GM10248 (cell line): Measurements from ENCODE around the gene IL23R.

ENCODE experiments used
- CTCF ChIA-PET: fragments of 300-600 bp; sonication (Branson Sonifier 250); formaldehyde crosslinking; extraction: SDS; loops from one replicate; lab custom pipeline; 2021; ENCODE audit warnings: antibody characterized with exemption; lab: Yijun Ruan, JAX
- POLR2A ChIA-PET: fragments of 350-650 bp; sonication (Branson Sonifier 250); formaldehyde crosslinking; extraction: SDS; loops from one replicate; lab custom pipeline; 2020; ENCODE audit warnings: antibody characterized with exemption; lab: Yijun Ruan, JAX
- DNase-seq: peaks from one replicate; pipeline ENCODE4 v3.0.0; 2012; ENCODE audit errors: extremely low spot score
- CTCF ChIP-seq: IDR thresholded peaks from 2 replicates; pipeline ENCODE4 v1.5.1; 2012; ENCODE audit warnings: mild to moderate bottlenecking, low read depth; ENCODE audit errors: extremely low read depth, missing control alignments, control extremely low read depth

The IL23R gene

DNA sequence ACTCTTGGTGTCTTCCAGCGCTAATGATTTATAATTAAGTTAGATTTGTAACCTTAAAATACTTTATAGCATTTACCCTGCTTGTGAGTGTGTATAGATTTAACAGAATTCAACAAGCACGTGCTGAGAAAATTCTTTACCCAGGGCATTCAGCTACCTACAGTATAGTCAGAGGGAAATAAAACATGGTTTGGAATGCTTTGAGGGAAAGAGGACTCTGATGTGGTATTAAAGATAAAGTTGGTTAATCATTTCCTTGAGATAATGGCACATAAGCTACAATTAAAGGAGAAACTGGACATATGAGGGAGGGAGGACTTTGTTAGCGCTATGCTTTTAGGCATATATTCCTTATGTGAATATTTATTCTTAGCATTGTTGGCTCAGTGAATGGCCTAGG is 115.0 kb downstream of the IL23R start:
- ChIA-PET POLR2A (no interaction called here), CTCF (interaction anchor here (0.9 to 1.0 kb wide), 2 partner anchors 67 to 220 kb away, joined by 3 read pairs; no protein-coding TSS in a partner anchor)
- no peak for TF ChIP-seq CTCF
- no peak for DNase-seq

GRCh38 chr1:67285780-67286488 is 119.7 kb downstream of the IL23R start:
- peak; percentile 27 for TF ChIP-seq CTCF
- POLR2A ChIA-PET = no interaction called here
- CTCF ChIA-PET = interaction anchor here (1.2 to 4.2 kb wide), 6 partner anchors 9 to 72 kb away, joined by 3 to 16 read pairs (median 4); no protein-coding TSS in a partner anchor
- peak; percentile 14 for DNase-seq

- POLR2A ChIA-PET = no interaction called here
- TF ChIP-seq CTCF = no peak
- no peak for DNase-seq
- CTCF ChIA-PET = interaction anchor here (1.6 to 2.0 kb wide), 2 partner anchors 10 to 15 kb away, joined by 4 to 5 read pairs; no protein-coding TSS in a partner anchor
Observed at GRCh38 chr1:67290236-67290635, 124.0 kb downstream of the IL23R start.

- no peak for DNase-seq
- ChIA-PET POLR2A (no interaction called here), CTCF (interaction anchor here (1.0 to 1.5 kb wide), 3 partner anchors 9 to 80 kb away, joined by 3 to 4 read pairs (median 3); no protein-coding TSS in a partner anchor)
Observed at GRCh38 chr1:67294836-67295617, 128.8 kb downstream of the IL23R start.

GRCh38 chr1:67298762-67299161 is 132.5 kb downstream of the IL23R start:
- ChIA-PET POLR2A (interaction anchor here (0.6 kb wide), 1 partner anchor 40 kb away, joined by 11 read pairs; no protein-coding TSS in a partner anchor), CTCF (no interaction called here)
- TF ChIP-seq CTCF = no peak
- no peak for DNase-seq

More at GRCh38 chr1:67294836-67295617, 128.8 kb downstream of the IL23R start:
- no peak for TF ChIP-seq CTCF

DNA sequence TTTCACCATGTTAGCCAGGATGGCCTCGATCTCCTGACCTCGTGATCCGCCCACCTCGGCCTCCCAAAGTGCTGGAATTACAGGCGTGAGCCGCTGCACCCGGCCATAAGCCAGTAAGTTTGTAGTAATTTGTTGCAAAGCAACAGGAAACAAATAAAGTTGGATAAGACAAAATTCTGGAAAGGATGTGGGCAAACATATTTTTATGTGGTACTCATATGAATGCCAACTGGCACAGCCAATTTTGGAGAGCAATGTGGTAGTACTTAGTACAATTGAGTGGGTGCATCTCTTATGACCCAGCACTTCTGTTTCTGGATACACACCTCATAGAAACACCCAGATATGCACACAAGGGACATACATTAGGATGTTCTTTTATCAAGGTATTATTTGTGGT is 133.0 kb downstream of the IL23R start:
- POLR2A ChIA-PET = interaction anchor here (0.6 kb wide), 1 partner anchor 40 kb away, joined by 11 read pairs; no protein-coding TSS in a partner anchor

More for the DNA sequence above, 133.0 kb downstream of the IL23R start:
- TF ChIP-seq CTCF = no peak
- CTCF ChIA-PET = interaction anchor here (1.3 kb wide), 1 partner anchor 10 kb away, joined by 4 read pairs; no protein-coding TSS in a partner anchor
- no peak for DNase-seq
